GM18909 (cell line): Measurements from ENCODE around the gene P4HB.

Source experiments
- ATAC-seq: cut with Tn5 transposase; IDR thresholded peaks from one replicate; pipeline ENCODE4 v1.9.1; 2021; ENCODE audit warnings: mild to moderate bottlenecking; ENCODE audit not compliant: unreplicated experiment, poor library complexity

Gene P4HB

GRCh38 chr17:81833160-81833920 is 27.0 kb downstream of the P4HB start, which contains the start of gene MCRIP1:
TSS of gene MCRIP1 (minus strand) at chr17:81833291. CDS start at chr17:81824506, 8,785 bp downstream.
- ATAC-seq: peak; percentile 81

DNA sequence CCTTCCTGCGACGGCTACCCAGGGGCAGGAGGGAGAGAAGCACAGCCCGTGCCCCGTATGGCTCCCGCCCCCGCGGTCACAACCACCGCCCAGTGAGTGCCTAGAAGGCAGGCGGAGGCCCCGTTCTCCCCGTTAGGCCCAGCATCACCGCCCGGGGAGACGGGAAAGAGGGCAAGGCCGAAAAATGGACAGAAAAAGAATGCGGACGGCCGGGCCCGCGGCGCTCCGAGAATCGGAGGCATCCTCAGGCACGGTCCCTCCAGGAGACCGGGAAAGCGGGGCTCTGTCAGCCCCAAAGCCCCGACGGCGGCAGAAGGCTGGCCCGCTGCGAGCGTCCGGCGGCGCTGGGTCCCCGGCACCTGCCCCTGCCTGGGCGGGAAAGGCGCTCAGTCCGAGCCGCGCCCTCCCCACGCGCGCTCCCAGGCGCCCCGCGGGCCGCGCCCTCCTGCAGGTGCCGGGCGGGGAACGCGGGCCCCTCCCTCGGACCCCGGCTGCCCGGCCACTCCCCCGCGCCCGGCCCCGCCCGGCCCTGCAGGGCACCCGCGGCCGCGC is 27.7 kb downstream of the P4HB start:
- peak; percentile 17 for ATAC-seq

- peak; percentile 4 for ATAC-seq
Measured at GRCh38 chr17:81831957-81832607, 28.3 kb downstream of the P4HB start.

DNA sequence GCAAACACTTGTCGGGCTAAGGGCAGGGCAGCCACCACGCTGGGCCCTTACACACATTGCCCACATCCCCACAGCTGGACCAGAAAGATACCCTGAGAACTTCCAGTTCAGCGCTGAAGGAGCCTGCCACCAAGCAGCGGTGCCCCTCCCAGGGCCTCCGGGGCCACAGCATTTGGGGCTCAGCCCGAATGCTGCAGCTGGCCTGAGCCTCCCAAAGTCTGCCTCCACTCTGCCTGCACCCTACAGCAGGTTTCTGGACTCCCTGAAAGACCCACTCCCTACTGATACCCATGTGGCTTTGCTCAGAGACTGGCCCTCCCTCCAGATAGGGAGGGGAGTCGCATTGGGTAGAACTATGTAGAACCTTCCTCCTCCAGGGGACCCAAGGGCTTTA is 28.8 kb downstream of the P4HB start:
- no peak for ATAC-seq

- ATAC-seq: no peak
Measured at GRCh38 chr17:81829858-81830257, 30.5 kb downstream of the P4HB start.

DNA sequence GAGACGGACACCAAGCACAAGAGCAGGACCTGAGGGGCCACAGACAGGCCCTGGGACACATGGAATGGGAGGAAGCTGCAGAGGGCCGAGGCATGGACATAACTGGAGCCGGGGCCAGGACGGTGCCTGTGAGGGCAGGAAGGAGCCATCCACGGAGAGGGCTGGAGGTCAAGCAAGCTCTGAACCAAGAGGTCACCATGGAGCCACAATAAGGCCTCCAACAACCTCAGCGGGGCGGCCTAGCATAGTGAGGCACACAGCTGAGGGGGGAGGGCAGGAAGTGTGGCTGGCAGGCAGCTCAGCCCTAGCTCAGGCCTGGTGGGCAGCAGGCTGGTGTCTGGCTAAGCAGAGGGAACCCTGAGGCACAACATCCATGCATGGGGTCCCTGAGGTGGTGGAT is 31.7 kb downstream of the P4HB start:
- no peak for ATAC-seq

GRCh38 chr17:81825841-81826466 is 34.4 kb downstream of the P4HB start:
- no peak for ATAC-seq

DNA sequence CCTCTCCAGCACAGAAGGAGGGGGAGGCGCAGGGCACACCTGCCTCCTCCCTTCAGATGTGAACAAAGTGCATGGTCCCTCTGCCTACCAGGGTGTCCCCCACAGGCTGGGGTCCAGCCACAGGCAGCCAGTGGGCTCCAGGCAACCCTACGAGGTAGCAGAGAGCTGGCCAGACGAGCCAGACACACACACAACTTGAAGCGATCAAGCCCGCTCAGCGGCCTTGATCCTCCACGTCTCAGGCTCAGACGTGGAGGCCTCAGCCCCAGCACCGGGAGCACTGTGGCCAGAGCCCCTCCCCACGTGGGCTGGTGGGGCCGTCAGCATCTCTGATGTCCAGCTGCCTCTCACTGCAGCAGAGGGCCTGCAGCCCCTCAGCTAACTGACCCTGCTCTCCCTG is 35.7 kb downstream of the P4HB start:
- no peak for ATAC-seq

GRCh38 chr17:81823820-81824550 is 36.4 kb downstream of the P4HB start:
- no peak for ATAC-seq

- ATAC-seq: no peak
Measured at GRCh38 chr17:81822996-81823819, 37.1 kb downstream of the P4HB start.

- no peak for ATAC-seq
Measured at GRCh38 chr17:81822312-81822637, 38.1 kb downstream of the P4HB start.

GRCh38 chr17:81821603-81822311 is 38.6 kb downstream of the P4HB start:
- ATAC-seq: no peak

DNA sequence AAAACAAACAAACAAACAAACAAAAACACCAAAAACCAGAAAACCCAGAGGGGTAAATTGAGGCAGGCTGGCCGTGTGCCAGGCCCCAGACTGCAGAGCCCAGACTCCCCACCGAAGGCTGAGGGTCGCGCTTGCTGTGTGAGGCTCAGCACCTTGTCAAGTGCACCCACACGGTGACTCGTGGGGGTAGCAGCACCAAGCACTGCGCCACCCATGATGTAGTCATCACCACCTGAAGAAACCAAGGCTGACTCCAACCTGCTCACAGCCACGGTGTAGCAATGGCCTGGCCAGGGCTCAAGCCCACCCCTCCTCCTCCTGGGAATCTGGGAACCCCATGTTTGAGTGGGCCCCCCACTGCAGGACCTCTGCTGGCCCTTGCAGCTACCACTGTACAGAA is 39.2 kb downstream of the P4HB start:
- no peak for ATAC-seq

- no peak for ATAC-seq
Measured at GRCh38 chr17:81819708-81820107, 40.6 kb downstream of the P4HB start.

DNA sequence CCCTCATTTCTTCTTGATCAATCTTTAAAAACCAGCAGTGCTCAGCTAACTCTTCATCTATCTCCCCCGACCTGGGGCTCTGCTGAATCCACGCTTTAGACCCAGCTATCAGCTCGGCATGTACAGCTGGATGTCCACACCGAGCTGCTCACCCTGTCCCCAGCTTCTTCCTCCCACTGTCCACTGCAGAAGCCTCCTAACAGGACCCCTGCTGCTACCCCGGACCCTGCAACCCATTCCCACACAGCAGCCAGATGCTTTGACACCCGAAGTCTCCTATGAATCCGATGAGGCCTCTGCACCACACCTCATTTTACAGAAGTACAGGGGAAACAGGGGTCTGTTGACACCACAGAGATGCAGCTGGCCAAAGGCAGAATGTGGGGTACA is 42.6 kb downstream of the P4HB start:
- no peak for ATAC-seq

GRCh38 chr17:81815646-81815986 is 44.7 kb downstream of the P4HB start:
- no peak for ATAC-seq

DNA sequence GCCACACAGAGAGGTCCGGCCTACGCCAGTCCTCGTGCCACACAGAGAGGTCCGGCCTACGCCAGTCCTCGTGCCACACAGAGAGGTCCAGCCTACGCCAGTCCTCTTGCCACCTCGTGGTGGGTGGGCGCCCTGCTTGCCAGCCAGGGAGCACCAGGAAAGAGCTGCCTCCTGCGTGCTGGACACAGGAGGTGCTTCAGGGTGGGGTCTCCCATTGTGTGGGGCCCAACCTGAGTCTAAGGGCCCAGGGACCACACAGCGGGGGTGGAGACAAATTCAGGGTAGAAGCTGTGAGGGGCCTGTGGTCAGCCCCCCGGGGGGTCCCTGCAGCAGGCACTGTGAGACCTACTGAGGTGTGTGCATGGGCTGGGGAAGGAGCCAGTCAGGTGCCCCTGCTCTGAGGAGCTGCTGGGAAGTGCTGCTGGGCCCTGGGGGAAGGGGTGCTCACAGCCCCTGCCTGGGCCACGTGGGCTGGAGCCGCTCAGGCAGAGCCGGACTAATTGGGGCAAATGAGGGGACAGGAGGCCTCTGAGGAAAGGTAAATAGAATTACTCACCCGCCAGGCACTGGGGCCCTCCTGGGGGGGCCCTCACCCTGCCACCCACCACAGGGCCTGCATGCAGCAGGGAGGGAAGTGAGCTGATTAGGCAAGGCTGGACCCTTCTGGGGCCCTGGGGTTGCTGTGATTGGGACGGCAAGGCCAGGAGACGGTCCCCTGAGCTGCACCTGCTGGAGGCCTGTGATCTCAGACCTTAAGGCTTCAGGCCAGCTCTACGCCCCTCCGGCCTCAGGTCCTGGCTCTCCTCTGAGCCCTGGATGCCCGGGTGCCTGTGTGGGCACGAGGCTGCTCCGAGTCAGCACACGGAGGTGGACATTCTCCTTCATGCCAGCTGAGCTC is 45.3 kb downstream of the P4HB start:
- ATAC-seq: no peak
